ENCODE data around the gene FLCN.
A peak's percentile ranks its signal among the peaks of the same experiment; 100 is the strongest.

FLCN gene

GRCh38 chr17:17252149-17252661 is 15.2 kb upstream of the FLCN start:
- H3K9me3 Mint-ChIP-seq: no peaks in the 10 kb centered on the region
- no peak overlapping the region for H3K27ac Mint-ChIP-seq
- H3K36me3 Mint-ChIP-seq: peaks cover 100% of the 10 kb centered on the region

GRCh38 chr17:17246879-17247278 is 9.9 kb upstream of the FLCN start:
- H3K27ac Mint-ChIP-seq: peak overlapping the region; percentile 6
- no peak overlapping the region for H3K4me3 Mint-ChIP-seq
- no peaks in the 10 kb centered on the region for H3K9me3 Mint-ChIP-seq
- H3K4me1 Mint-ChIP-seq: no peaks in the 10 kb centered on the region
- ATAC-seq (no peak), DNase-seq (ENCODE audit: low spot score in 2 of 2) (no peak)
- H3K36me3 Mint-ChIP-seq: peaks cover 70% of the 10 kb centered on the region

More at GRCh38 chr17:17252149-17252661, 15.2 kb upstream of the FLCN start:
- DNase-seq (ENCODE audit: low spot score in 2 of 2): no peak
- H3K4me3 Mint-ChIP-seq: no peak overlapping the region
- H3K4me1 Mint-ChIP-seq: peaks cover 5% of the 10 kb centered on the region
- ATAC-seq: no peak

DNA sequence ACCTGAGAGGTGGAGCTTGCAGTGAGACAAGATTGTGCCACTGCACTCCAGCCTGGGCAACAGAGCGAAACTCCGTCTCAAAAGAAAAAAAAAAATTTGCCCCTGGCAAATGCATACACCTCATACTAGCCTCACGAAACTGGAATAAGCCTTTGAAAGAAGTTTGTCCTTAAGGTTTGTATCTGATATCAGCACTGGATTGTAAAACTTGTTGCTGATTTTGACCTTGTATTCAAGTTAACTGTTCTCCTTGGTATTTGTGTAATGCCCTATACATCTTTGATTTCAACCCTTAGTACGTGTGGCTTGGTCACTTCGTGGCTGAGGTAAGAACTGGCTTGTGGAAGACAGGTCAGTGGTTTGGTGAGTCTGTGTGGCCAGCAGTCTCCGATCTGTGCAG is 6.2 kb upstream of the FLCN start:
- ATAC-seq (no peak), DNase-seq (ENCODE audit: low spot score in 2 of 2) (no peak)
- H3K9me3 Mint-ChIP-seq: no peaks in the 10 kb centered on the region
- no peak overlapping the region for H3K27ac Mint-ChIP-seq
- no peak overlapping the region for H3K4me3 Mint-ChIP-seq
- peaks cover 33% of the 10 kb centered on the region for H3K36me3 Mint-ChIP-seq
- peaks cover 8% of the 10 kb centered on the region for H3K4me1 Mint-ChIP-seq

DNA sequence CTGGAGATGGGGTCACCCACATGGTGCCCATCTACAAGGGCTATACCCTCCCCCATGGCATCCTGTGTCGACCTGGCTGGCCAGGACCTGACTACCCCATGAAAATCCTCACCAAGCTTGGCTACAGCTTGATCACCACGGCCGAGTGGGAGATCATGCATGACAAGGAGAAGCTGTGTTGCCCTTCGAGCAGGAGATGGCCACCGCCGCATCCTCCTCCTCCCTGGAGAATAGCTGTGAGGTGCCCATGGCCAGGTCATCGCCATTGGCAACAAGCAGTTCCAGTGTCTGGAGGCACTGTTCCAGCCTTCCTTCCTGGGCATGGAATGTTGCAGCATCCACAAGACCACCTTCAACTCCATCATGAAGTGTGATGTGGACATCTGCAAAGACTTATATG is 5.3 kb upstream of the FLCN start:
- peaks cover 8% of the 10 kb centered on the region for H3K4me1 Mint-ChIP-seq
- H3K9me3 Mint-ChIP-seq: no peaks in the 10 kb centered on the region
- no peak overlapping the region for H3K4me3 Mint-ChIP-seq

GRCh38 chr17:17241656-17242055 is 4.7 kb upstream of the FLCN start:
- Mint-ChIP-seq H3K4me1 (peaks cover 8% of the 10 kb centered on the region), H3K27ac (no peak overlapping the region), H3K9me3 (no peaks in the 10 kb centered on the region), H3K4me3 (no peak overlapping the region), H3K36me3 (peaks cover 29% of the 10 kb centered on the region)
- ATAC-seq (no peak), DNase-seq (ENCODE audit: low spot score in 2 of 2) (no peak)

More for the DNA sequence above, 5.3 kb upstream of the FLCN start:
- DNase-seq (ENCODE audit: low spot score in 2 of 2) (no peak), ATAC-seq (no peak)
- peaks cover 31% of the 10 kb centered on the region for H3K36me3 Mint-ChIP-seq
- no peak overlapping the region for H3K27ac Mint-ChIP-seq

DNA sequence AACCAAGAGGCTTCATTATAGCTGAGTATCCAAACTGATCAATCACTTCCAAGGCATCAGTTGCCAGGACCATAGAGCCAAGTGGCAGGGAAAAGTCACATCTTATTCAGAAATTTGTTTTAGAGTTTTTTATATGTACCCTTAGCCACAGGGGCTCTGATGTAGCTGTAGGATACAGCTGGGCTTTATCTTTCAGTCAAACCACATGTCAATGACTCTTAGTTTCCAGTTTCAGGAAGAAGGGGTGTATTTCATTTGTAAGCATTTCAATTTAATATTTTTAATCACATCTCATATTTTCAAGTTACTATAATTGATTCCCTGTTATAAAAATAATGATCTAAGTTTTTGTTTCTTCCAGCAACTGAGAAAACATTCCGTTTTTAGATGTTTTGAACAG is 2.9 kb upstream of the FLCN start:
- ATAC-seq: no peak
- Mint-ChIP-seq H3K4me1 (peaks cover 26% of the 10 kb centered on the region), H3K9me3 (no peaks in the 10 kb centered on the region), H3K27ac (no peak overlapping the region), H3K36me3 (peaks cover 20% of the 10 kb centered on the region), H3K4me3 (no peak overlapping the region)
- no peak for DNase-seq (ENCODE audit: low spot score in 2 of 2)

GRCh38 chr17:17236295-17237025 is 508 bp downstream of the FLCN start:
- Mint-ChIP-seq H3K27ac (peak overlapping the region; percentile 100), H3K9me3 (no peaks in the 10 kb centered on the region), H3K4me1 (peaks cover 38% of the 10 kb centered on the region), H3K4me3 (peak overlapping the region; percentile 93), H3K36me3 (peaks cover 30% of the 10 kb centered on the region)
- peak in 1 of 2 donors; percentile 58 for DNase-seq (ENCODE audit: low spot score in 2 of 2)
- ATAC-seq: peak; percentile 5

DNA sequence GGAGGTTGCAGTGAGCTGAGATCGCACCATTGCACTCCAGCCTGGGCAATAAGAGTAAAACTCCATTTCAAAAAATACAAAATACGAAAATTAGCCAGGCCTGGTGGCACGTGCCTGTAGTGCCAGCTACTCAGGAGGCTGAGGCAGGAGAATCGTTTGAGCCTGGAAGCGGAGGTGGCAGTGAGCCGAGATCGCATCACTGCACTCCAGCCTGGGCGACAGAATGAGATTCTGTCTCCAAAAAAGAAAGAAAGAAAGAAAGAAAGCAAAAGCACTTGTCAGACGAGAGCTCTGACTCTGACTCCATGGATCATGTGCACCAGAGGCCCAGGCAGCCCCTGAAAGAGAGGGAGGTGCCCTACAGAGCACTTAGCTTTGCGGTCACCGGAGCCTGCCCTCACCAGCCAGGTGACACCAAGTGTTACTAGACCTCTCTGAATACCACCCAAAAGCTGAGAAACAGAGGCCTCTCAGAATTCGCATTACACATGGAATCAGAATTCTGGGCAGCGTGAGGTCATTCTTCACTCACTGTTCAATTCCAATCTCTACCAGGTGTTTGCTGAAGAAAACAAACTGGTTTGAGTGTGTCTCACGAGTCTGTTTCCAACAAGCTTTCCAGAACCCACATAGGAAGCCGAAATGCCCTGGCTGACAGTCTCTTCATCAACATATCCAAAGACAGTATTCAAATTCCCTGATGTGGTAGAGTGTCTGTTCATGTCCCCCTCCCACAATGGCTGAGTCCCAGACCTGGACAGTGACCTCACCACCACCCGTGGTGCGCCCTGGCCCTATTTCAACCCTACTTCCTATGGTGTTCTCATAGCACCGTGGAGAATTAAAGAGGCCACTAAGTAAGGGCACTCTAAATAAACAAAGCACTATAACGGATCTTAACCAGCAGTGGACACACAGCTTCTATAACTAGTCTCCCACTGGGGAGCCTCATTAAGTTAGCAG is 1.5 kb downstream of the FLCN start:
- DNase-seq (ENCODE audit: low spot score in 2 of 2) (no peak), ATAC-seq (no peak)
- Mint-ChIP-seq H3K9me3 (no peaks in the 10 kb centered on the region), H3K4me1 (peaks cover 38% of the 10 kb centered on the region), H3K36me3 (peaks cover 40% of the 10 kb centered on the region), H3K4me3 (peak overlapping the region; percentile 93), H3K27ac (peak overlapping the region; percentile 100)

- no peak overlapping the region for H3K4me3 Mint-ChIP-seq
- no peak for DNase-seq (ENCODE audit: low spot score in 2 of 2)
- H3K9me3 Mint-ChIP-seq: no peaks in the 10 kb centered on the region
- no peak overlapping the region for H3K27ac Mint-ChIP-seq
- no peak for ATAC-seq
- H3K4me1 Mint-ChIP-seq: peaks cover 30% of the 10 kb centered on the region
- H3K36me3 Mint-ChIP-seq: peaks cover 62% of the 10 kb centered on the region
These were observed 4.7 kb downstream of the FLCN start for GRCh38 chr17:17232303-17232621.

GRCh38 chr17:17231621-17232302 is 5.2 kb downstream of the FLCN start:
- Mint-ChIP-seq H3K4me1 (peaks cover 30% of the 10 kb centered on the region), H3K27ac (peak overlapping the region; percentile 14)
- no peak for ATAC-seq

DNA sequence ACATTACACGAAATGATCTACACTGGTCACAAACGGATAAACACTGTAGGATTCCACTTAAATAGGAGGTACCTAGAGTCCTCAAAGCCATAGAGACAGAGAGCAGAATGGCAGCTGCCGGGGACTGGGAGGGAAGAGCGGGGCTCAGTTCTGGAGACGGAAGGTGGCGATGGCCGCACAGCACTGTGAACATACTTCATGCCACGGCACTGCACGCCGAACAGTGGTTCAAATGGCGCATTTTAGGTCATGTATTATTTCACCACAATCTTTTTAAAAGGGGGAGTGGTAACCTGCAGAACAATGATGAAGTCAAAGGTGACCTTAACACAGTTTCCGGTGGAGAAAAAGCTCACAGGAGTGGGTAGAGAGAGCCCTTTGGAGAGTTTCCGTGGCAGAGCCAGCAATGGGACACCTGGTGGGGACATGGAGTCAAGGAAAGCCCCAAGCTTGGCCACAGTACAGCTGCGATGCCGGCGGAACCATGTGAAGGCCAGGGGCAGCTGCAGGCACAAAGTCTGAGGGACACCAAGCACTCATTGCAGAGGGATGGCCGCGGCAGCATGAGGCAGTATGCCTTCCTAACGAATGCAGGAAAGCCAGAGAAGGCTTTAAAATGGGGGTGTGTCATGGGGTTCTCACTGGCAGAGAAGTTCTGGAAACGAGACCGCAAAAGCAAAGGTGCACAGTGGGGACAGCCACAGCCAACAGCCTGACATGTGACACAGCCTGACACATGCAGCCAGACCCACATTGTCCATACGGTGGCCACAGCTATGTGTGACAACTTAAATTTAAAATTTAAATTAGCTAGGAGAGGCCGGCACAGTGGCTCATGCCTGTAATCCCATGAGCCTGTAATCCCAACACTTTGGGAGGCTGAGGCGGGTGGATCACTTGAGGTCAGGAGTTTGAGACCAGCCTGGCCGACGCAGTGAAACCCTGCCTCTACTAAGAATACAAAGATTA is 7.3 kb downstream of the FLCN start:
- Mint-ChIP-seq H3K4me1 (peaks cover 12% of the 10 kb centered on the region), H3K4me3 (no peak overlapping the region), H3K9me3 (no peaks in the 10 kb centered on the region), H3K36me3 (peaks cover 78% of the 10 kb centered on the region), H3K27ac (no peak overlapping the region)
- DNase-seq (ENCODE audit: low spot score in 2 of 2) (no peak), ATAC-seq (no peak)

More at GRCh38 chr17:17231621-17232302, 5.2 kb downstream of the FLCN start:
- DNase-seq (ENCODE audit: low spot score in 2 of 2): no peak
- Mint-ChIP-seq H3K4me3 (no peak overlapping the region), H3K36me3 (peaks cover 63% of the 10 kb centered on the region), H3K9me3 (no peaks in the 10 kb centered on the region)

- ATAC-seq (peak; percentile 28), DNase-seq (ENCODE audit: low spot score in 2 of 2) (no peak)
- Mint-ChIP-seq H3K4me1 (peaks cover 12% of the 10 kb centered on the region), H3K36me3 (peaks cover 88% of the 10 kb centered on the region), H3K9me3 (no peaks in the 10 kb centered on the region), H3K4me3 (no peak overlapping the region), H3K27ac (peak overlapping the region; percentile 44)
These were observed 8.3 kb downstream of the FLCN start for GRCh38 chr17:17228521-17229279.

DNA sequence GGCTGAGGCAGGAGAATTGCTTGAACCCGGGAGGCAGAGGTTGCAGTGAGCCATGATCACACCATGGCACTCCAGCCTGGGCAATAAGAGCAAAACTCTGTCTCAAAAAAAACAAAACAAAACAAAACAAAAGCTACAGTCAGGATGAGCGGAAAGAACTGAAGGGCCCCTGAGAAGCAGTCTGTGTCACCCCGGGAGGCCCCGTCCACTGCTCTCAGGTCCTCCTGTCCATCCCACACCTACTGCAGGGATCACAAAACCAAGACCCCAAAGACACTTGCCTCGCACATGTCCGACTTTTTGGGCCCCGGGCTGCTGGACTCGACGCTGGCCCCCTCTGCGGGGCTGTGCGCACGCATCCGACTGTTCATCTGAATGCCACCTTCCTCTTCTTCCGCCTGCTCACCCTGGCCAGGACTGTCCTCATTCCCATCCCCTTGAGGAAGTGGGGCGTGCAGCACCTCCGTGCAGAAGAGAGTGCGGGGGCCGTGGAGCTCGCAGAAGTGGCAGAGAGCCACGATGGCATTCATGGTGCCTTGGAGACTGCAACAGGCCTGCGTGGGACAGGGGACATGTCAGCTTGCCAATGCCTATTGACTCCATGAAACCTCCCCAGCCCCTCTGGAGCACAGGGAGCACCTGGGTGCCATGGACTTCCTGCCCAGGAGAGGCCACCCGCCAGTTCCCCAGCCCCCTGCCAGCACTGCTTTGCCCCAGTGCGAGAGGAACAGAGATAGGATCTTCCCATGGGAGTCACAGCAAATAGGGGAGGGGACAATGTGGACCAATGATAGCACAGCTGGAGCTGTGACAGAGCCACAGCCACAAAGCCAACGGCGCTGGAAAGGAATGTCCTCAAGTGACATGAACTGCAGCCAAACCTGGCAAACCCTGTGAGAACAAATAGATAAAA is 9.1 kb downstream of the FLCN start:
- DNase-seq (ENCODE audit: low spot score in 2 of 2): no peak
- no peaks in the 10 kb centered on the region for H3K9me3 Mint-ChIP-seq
- no peak overlapping the region for H3K4me3 Mint-ChIP-seq
- H3K4me1 Mint-ChIP-seq: peaks cover 12% of the 10 kb centered on the region
- no peak overlapping the region for H3K27ac Mint-ChIP-seq
- H3K36me3 Mint-ChIP-seq: peaks cover 96% of the 10 kb centered on the region
- ATAC-seq: no peak

All from stimulated activated effector memory CD8-positive, alpha-beta T cell treated with anti-CD3 and anti-CD28 coated beads, Interleukin-12 subunit alpha, Interleukin-12 subunit beta, amount 100 ng/mL, for 72 hours (primary cell).